CD4-positive, alpha-beta T cell treated with Interferon gamma for 1 hour (primary cell): ENCODE results near the gene TIAM2.
"Not testable (repeated sequence)": the region's sequence is repeated elsewhere in the genome, so short reads cannot be mapped to it uniquely, and the experiment has no call there.

ENCODE experiments used
- DNase-seq: peaks from one replicate; pipeline ENCODE4 v3.0.0-alpha.2; 2020

The TIAM2 gene

GRCh38 chr6:155212106-155212505 is 217.0 kb downstream of the TIAM2 start:
- no peak for DNase-seq

GRCh38 chr6:155212616-155213380 is 217.7 kb downstream of the TIAM2 start:
- DNase-seq = no peak

- no peak for DNase-seq
Observed at GRCh38 chr6:155213611-155214372, 218.7 kb downstream of the TIAM2 start.

- DNase-seq = no peak
Observed at GRCh38 chr6:155215906-155216305, 220.8 kb downstream of the TIAM2 start.

GRCh38 chr6:155216312-155217046 is 221.4 kb downstream of the TIAM2 start:
- DNase-seq = no peak

GRCh38 chr6:155218711-155219110 is 223.6 kb downstream of the TIAM2 start:
- not testable (repeated sequence) for DNase-seq

GRCh38 chr6:155219299-155219698 is 224.2 kb downstream of the TIAM2 start:
- no peak for DNase-seq

GRCh38 chr6:155219858-155220301 is 224.8 kb downstream of the TIAM2 start:
- DNase-seq = no peak

- peak; percentile 40 for DNase-seq
Observed at GRCh38 chr6:155221086-155221485, 226.0 kb downstream of the TIAM2 start.

GRCh38 chr6:155222506-155222905 is 227.4 kb downstream of the TIAM2 start:
- no peak for DNase-seq

- peak; percentile 25 for DNase-seq
Observed at GRCh38 chr6:155223646-155224451, 228.7 kb downstream of the TIAM2 start.

GRCh38 chr6:155224618-155225017 is 229.5 kb downstream of the TIAM2 start:
- DNase-seq = no peak

GRCh38 chr6:155227046-155227445 is 231.9 kb downstream of the TIAM2 start:
- DNase-seq = no peak

GRCh38 chr6:155228546-155229166 is 233.5 kb downstream of the TIAM2 start:
- no peak for DNase-seq

- DNase-seq = not testable (repeated sequence)
Observed at GRCh38 chr6:155230975-155231374, 235.9 kb downstream of the TIAM2 start.

GRCh38 chr6:155232848-155233247 is 237.7 kb downstream of the TIAM2 start:
- no peak for DNase-seq

GRCh38 chr6:155234167-155234566 is 239.1 kb downstream of the TIAM2 start:
- no peak for DNase-seq

- DNase-seq = no peak
Observed at GRCh38 chr6:155234687-155235086, 239.6 kb downstream of the TIAM2 start.

GRCh38 chr6:155235087-155235486 is 240.0 kb downstream of the TIAM2 start:
- no peak for DNase-seq

GRCh38 chr6:155237613-155238012 is 242.5 kb downstream of the TIAM2 start:
- no peak for DNase-seq

GRCh38 chr6:155240905-155241600 is 245.9 kb downstream of the TIAM2 start:
- no peak for DNase-seq
